Uterus (tissue), 2 donors: Measurements from ENCODE around the gene SEC14L6.

Experiments used
- CTCF ChIP-seq, 4 experiments: fragments of 200-600 bp in 2 of 4; fragments of 450-650 bp in 2 of 4; sonication (generic) in 2 of 4; IDR thresholded peaks; one replicate each; pipeline ENCODE4 v1.5.1; 2016 to 2019; ENCODE audit warnings: antibody characterized with exemption in 4 of 4, mild to moderate bottlenecking in 2 of 4, moderate library complexity in 1 of 4
- POLR2A ChIP-seq, 2 donors: fragments of 450-650 bp; IDR thresholded peaks; one replicate each; pipeline ENCODE4 v1.6.1; 2016; ENCODE audit warnings: antibody characterized with exemption in 2 of 2, mild to moderate bottlenecking in 1 of 2, moderate library complexity in 1 of 2

- TF ChIP-seq CTCF (IDR thresholded peaks at IDR 0.05) (no peak), POLR2A (IDR thresholded peaks at IDR 0.05) (no peak)
Measured at GRCh38 chr22:30573594-30574094, 27.1 kb upstream of the SEC14L6 start.
